ENCODE results near the gene LRRK2. TPM values are rescaled to one million over a fixed set of nuclear protein-coding genes. Genes with fewer than 3 reads are reported as not detected.

The LRRK2 gene
- total and polyA plus RNA-seq, 4 donors = 1.5 to 11.5 (median 4.9) TPM

DNA sequence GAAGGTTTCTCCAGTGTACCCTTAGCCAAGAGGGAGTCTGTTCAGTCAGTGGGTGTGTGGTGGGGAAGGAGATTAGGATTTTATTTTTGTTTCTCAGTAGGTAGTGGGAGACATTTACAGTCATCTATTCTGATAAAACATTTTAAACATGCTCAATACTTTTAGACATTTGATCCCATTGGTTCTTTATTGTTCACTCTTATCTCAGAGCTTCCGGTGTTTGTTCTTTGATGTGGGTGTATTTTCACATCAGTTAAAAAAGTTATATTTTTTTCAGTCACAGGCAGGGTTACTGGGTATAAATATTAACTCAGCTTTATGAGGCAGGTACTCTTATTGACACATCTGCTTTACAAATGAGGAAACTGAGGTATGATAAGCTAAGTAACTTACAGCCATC is 43.3 kb upstream of the LRRK2 start:
- no peaks in the 10 kb centered on the region for H3K27me3 ChIP-seq (ENCODE audit: control insufficient read depth in 4 of 4, insufficient read depth in 4 of 4, low read length in 3 of 4)
- no peaks in the 10 kb centered on the region for H3K4me1 ChIP-seq (ENCODE audit: control insufficient read depth in 4 of 4, insufficient read depth in 4 of 4, low read length in 3 of 4)
- H3K9ac ChIP-seq (ENCODE audit: low read depth in 1 of 2, low read length in 2 of 2) = no peak overlapping the region
- H3K27ac ChIP-seq (ENCODE audit: low read depth in 1 of 2, low read length in 2 of 2) = no peak overlapping the region
- no peaks in the 10 kb centered on the region for H3K36me3 ChIP-seq (ENCODE audit: control insufficient read depth in 4 of 4, insufficient read depth in 3 of 4, low read depth in 1 of 4, low read length in 3 of 4)
- TF ChIP-seq HNF4G (IDR thresholded peaks at IDR 0.05) (no peak), FOXA1 (IDR thresholded peaks at IDR 0.05) (no peak), RXRA (IDR thresholded peaks at IDR 0.05) (no peak), FOXA2 (IDR thresholded peaks at IDR 0.05) (no peak), JUND (IDR thresholded peaks at IDR 0.05) (no peak), NR2F2 (IDR thresholded peaks at IDR 0.05) (no peak), HNF4A (conservative IDR thresholded peaks at IDR 0.05) (no peak), CTCF (IDR thresholded peaks at IDR 0.05; ENCODE audit: low read depth, low read length, missing input control) (no peak), SP1 (IDR thresholded peaks at IDR 0.05) (no peak), GABPA (IDR thresholded peaks at IDR 0.05 in 1 of 2, conservative IDR thresholded peaks at IDR 0.05 in 1 of 2) (no peak), ATF3 (IDR thresholded peaks at IDR 0.05) (no peak), YY1 (IDR thresholded peaks at IDR 0.05) (no peak), RAD21 (IDR thresholded peaks at IDR 0.05) (no peak), EGR1 (IDR thresholded peaks at IDR 0.05; ENCODE audit: low read depth in 2 of 2) (no peak), TAF1 (conservative IDR thresholded peaks at IDR 0.05) (no peak)
- TF ChIP-seq, protein P1, sequence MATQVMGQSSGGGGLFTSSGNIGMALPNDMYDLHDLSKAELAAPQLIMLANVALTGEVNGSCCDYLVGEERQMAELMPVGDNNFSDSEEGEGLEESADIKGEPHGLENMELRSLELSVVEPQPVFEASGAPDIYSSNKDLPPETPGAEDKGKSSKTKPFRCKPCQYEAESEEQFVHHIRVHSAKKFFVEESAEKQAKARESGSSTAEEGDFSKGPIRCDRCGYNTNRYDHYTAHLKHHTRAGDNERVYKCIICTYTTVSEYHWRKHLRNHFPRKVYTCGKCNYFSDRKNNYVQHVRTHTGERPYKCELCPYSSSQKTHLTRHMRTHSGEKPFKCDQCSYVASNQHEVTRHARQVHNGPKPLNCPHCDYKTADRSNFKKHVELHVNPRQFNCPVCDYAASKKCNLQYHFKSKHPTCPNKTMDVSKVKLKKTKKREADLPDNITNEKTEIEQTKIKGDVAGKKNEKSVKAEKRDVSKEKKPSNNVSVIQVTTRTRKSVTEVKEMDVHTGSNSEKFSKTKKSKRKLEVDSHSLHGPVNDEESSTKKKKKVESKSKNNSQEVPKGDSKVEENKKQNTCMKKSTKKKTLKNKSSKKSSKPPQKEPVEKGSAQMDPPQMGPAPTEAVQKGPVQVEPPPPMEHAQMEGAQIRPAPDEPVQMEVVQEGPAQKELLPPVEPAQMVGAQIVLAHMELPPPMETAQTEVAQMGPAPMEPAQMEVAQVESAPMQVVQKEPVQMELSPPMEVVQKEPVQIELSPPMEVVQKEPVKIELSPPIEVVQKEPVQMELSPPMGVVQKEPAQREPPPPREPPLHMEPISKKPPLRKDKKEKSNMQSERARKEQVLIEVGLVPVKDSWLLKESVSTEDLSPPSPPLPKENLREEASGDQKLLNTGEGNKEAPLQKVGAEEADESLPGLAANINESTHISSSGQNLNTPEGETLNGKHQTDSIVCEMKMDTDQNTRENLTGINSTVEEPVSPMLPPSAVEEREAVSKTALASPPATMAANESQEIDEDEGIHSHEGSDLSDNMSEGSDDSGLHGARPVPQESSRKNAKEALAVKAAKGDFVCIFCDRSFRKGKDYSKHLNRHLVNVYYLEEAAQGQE (IDR thresholded peaks at IDR 0.05) = no peak
- TF ChIP-seq, protein P2, sequence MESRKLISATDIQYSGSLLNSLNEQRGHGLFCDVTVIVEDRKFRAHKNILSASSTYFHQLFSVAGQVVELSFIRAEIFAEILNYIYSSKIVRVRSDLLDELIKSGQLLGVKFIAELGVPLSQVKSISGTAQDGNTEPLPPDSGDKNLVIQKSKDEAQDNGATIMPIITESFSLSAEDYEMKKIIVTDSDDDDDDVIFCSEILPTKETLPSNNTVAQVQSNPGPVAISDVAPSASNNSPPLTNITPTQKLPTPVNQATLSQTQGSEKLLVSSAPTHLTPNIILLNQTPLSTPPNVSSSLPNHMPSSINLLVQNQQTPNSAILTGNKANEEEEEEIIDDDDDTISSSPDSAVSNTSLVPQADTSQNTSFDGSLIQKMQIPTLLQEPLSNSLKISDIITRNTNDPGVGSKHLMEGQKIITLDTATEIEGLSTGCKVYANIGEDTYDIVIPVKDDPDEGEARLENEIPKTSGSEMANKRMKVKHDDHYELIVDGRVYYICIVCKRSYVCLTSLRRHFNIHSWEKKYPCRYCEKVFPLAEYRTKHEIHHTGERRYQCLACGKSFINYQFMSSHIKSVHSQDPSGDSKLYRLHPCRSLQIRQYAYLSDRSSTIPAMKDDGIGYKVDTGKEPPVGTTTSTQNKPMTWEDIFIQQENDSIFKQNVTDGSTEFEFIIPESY (IDR thresholded peaks at IDR 0.05) = no peak
- no peaks in the 10 kb centered on the region for H3K9me3 ChIP-seq (ENCODE audit: control insufficient read depth in 4 of 4, low read length in 3 of 4)
- no peak for DNase-seq (ENCODE audit: low spot score)
- WGBS = 83% methylated on average over 1 of the region's 1 CpG
- H3K4me3 ChIP-seq (ENCODE audit: low read depth in 1 of 3, low read length in 3 of 3) = no peak overlapping the region

GRCh38 chr12:40183715-40184114 is 41.1 kb upstream of the LRRK2 start:
- Histone ChIP-seq H3K9ac (ENCODE audit: low read depth in 1 of 2, low read length in 2 of 2) (no peak overlapping the region), H3K36me3 (ENCODE audit: control insufficient read depth in 4 of 4, insufficient read depth in 3 of 4, low read depth in 1 of 4, low read length in 3 of 4) (no peaks in the 10 kb centered on the region), H3K9me3 (ENCODE audit: control insufficient read depth in 4 of 4, low read length in 3 of 4) (no peaks in the 10 kb centered on the region), H3K27ac (ENCODE audit: low read depth in 1 of 2, low read length in 2 of 2) (no peak overlapping the region), H3K4me1 (ENCODE audit: control insufficient read depth in 4 of 4, insufficient read depth in 4 of 4, low read length in 3 of 4) (no peaks in the 10 kb centered on the region), H3K27me3 (ENCODE audit: control insufficient read depth in 4 of 4, insufficient read depth in 4 of 4, low read length in 3 of 4) (no peaks in the 10 kb centered on the region), H3K4me3 (ENCODE audit: low read depth in 1 of 3, low read length in 3 of 3) (no peak overlapping the region)
- TF ChIP-seq TAF1 (conservative IDR thresholded peaks at IDR 0.05) (no peak), NR2F2 (IDR thresholded peaks at IDR 0.05) (no peak)
- no peak for DNase-seq (ENCODE audit: low spot score)
- 95% methylated on average over 1 of the region's 1 CpG for WGBS

All from liver (tissue), 9 donors.